Inflammatory macrophage treated with lipopolysaccharide for 1 hour (primary cell): Measurements from ENCODE around the gene ADNP2.
"Not testable (repeated sequence)": the region's sequence is repeated elsewhere in the genome, so short reads cannot be mapped to it uniquely, and the experiment has no call there.

Experiments
- DNase-seq, 2 donors: peaks; one replicate each; pipeline ENCODE4 v3.0.0-alpha.2; 2020 to 2022

ADNP2 gene

GRCh38 chr18:80148326-80149199, 39.5 kb downstream of the ADNP2 start:
- peak; percentile 51 to 57 for DNase-seq

DNA sequence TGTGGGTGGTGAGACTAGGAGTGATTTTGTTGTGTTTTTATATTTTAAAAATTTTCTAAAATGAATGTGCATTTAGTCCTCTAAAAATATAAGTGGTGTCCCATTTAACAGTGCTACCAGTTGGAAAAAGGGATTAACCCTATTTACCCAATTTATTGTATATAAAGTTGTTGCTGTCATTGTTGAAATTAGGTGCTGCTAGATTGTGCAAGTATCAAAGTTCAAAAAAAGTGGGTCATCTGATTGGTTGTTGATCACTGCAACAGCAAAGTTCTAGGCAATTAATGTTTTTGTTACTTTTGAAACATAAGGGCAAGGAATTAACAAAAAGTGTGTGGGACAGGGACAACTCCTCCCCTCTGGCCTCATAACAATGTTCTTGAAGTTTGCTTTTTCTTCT, 40.6 kb downstream of the ADNP2 start:
- no peak for DNase-seq

DNA sequence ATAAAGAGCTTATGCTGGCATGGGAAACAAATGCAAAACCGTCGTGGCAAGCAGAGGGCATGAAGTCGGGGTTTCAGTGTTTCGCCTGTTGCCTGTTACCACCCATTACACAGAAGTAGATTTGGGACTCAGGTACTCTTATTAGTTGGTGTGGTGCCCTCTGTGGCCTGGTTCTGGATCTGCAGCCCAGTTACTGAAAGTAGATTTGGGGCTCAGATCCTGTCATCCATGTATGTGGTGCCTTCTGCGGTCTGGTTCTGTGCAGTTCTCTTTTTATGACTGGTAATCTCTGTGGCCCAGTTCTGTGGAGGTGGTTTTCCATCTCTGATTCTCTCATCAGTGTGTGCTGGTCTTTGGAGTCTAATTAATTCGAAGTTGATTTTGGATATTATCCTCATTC, 45.2 kb downstream of the ADNP2 start:
- peak in 1 of 2 donors; percentile 16 for DNase-seq

DNA sequence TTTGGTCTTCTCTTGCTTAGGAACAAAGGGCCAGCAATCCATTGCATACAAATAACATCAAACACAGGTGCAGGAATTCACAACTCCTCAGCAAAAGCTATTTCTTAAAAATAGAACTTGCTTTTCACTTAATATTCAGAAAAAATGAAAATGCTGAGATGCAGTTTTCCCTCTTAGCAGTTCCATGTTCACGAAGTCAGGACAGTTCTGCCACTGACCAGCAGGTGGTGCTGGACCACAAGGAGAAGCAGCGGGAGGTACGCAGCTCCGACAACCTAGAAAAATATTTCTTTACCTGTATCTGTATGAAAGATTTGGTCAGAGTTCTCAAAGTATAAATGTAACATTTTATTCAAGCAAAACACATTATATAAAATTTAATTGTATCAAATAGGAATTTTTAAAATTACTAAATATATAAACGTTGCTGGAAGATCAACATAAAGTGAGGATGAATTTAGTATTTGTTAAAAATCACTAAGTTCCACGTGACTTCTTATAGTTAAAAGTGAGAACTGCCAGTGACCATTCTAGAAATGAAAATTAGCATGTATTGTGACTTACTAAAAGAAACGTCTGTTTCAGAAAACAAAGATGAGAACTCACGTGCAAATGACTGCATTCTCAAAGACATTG, 48.8 kb downstream of the ADNP2 start:
- peak; percentile 38 to 89 for DNase-seq

GRCh38 chr18:80158365-80158764, 49.3 kb downstream of the ADNP2 start:
- no peak for DNase-seq

DNA sequence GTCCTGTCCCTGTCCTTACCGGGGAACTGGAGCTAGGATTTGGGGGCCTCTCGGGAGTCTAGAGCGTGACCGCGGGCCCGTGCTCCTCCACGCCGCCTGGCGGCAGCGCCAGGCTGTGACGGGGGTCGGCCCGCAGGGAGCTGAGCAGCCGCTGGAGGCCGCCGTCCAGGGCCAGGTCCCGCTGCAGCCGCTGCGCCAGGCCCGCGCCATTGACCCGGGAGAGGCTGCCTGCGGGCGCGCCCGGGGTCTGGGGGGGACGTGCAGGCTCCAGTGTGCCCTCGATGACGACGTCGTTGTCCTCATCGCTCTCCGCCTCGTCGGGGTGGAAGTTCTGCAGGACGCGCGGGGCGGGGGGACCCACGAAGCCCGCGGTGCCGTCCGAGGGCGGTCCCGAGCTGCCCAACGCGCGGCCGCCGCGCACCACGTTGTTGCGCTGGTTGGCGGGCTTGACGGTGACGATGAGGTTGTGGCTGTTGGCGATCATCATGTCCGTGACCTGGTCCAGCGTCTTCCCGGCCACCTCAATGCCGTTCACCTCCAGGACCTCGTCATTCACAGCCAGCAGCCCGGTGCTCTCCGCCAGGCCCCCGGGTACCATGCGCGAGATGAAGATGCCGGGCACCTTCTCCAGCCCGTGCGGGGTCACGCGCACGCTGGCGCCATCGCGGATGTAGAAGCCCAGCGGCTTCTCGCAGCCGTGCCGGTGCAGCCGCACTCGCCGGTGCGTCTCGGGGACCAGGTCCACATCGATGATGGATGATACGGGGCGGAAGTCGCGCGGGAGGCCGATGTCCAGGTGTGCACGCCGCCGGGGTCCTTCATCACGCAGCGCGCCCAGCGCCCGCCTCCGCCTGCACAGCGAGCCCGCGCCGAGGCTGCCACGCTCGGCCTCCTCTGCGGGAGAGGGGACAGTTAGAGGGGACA, 50.9 kb downstream of the ADNP2 start:
- peak; percentile 6 to 14 for DNase-seq

- no peak for DNase-seq
Observed at GRCh38 chr18:80161781-80162417, 52.8 kb downstream of the ADNP2 start.

DNA sequence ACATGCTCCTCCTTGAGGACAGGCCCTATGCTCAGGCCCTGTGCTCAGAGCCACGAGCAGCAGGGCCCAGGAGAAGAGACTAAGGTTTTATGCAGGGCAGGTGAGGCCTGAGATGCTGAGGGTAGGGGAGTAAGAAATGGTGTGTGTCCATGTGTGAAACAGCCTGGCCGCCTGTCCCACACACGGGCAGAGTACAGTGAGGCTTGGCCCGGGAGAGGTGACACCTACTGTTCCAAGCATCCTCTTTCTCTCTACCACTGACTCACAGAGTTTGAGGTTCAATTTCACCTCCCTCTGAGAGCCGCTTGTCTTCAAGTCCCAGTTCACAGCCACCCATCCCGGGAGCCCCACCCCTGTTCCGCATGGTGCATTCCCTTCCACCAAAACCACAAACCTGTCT, 54.1 kb downstream of the ADNP2 start:
- no peak for DNase-seq

DNA sequence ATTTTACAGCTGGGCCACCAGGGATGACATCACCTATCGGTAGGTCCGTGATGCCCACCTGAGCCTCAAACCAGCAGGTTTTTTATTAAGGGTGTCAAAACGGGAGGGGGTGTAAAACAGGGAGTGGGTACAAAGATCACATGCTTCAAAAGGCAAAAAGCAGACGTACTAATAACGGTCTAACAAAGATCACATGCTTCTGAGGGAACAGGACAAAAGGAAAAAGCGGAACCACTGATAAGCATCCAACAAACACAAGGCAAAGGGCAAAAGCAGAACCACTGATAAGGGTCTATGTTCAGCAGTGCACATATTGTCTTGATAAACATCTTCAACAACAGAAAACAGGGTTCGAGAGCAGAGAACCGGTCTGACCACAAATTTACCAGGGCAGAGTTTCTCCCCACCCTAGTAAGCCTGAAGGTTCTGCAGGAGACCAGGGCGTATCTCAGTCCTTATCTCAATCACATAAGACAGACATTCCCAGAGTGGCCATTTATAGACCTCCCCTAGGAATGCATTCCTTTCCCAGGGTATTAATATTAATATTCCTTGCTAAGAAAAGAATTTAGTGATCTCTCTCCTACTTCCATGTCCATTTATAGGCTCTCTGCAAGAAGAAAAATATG, 55.8 kb downstream of the ADNP2 start:
- DNase-seq: not testable (repeated sequence)

- no peak for DNase-seq
Observed at GRCh38 chr18:80166240-80166639, 57.2 kb downstream of the ADNP2 start.

DNA sequence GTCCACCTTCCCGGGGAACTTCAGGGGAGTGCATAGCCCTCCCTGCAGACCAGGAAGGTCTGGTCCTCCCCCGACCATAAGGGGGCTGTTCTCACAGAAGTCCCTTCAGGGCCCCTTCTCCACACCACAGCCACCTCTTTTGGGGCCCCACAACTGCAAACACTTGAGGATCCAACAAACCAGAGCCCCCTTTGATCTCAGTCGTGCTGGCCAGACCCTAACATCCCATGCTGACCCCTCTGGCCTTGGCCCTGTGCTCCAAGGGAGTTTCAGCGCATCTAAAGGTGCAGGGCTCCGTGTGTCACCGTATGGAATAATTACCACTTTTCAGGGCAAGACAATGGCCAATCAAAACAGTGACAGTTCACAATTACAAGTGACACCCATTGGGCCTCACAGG, 57.7 kb downstream of the ADNP2 start:
- DNase-seq: no peak

GRCh38 chr18:80167331-80167730, 58.3 kb downstream of the ADNP2 start:
- no peak for DNase-seq

DNA sequence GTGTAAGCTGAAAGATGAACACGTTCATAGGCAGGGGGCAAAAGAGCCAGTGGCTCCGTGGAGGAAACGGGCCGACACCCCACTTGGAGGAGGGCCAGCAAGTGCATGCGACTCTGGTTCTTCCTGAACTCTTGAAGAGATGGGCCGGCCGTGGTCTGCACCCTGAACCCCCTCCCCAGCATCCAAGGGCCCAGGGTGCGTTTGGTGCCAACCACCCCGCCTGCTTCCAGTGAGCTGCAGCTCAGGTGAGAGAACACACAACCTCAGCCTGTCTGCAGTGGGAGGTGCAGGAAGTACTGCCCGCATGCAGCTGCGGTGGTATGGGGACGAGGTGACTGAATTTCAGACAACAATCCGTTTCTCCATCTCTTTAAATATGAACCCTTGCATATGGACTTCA, 58.9 kb downstream of the ADNP2 start:
- DNase-seq: no peak

DNA sequence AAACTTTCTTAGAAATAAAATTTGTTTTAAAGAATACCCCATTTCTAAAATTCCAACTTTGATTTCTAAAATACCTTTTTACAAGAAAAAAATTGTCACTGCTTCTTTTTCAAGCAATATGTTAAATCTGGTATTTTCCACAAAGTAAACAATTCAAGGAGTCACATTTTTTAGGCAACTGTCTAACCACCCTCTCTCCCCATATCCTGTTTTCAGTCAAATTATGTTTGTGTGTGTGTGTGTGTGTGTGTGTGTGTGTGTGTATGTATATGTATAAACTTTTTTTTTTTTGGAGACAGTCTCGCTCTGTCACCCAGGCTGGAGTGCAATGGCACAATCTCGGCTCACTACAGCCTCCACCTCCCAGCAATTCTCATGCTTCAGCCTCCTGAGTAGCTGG, 59.3 kb downstream of the ADNP2 start:
- no peak for DNase-seq

- DNase-seq: no peak
Observed at GRCh38 chr18:80168982-80169381, 59.9 kb downstream of the ADNP2 start.

DNA sequence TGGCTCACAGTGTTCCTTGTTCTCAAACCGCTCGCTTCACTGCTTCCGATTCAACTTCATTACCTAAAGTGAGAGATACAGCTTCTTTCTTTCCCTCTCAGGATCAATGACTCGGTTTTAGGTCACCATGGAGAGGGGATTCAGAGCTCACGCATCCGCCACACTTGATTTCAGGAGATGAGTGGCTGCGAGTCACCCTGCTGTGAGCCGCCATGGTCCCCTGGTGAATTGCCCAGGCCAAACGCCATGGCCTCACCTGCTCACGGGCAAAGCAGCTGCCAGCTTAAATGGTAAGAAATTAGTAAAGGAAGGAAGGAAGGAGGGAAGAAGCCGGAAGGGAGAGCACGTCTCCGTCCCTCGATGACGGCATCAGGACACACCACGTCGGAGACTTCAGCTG, 60.5 kb downstream of the ADNP2 start:
- DNase-seq: no peak

DNA sequence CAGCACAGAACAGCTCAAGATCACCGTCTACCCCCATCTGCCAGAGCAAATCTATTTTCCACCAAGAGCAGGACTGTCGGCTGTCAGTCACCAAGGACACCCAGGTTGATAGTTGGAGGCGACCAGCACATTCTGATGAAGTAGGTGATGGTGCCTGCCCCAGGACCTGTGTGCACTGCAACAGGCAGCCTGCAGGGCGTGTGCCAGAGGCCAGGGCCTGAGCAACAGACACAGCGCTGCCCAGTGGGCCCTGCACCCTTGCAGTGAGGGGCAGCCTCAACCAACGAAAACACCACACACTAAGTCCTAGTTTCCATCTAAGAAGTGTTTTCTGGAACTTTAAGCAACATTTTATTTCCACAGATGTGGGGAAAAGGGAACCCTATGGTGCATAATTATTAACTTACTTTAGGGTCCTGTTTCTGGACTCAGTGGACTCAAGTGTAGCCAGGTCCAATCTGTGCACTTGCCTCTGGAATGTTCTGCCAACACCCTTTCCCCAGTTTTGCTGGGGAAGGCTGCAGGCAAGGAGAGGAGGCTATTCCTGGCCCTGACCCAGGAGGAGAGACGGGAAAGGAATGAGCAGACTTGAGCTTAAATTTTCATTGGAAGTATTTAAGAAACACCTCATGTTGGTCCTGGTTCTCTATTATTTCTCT, 61.5 kb downstream of the ADNP2 start:
- DNase-seq: no peak

GRCh38 chr18:80171054-80171872, 62.2 kb downstream of the ADNP2 start:
- DNase-seq: peak in 1 of 2 donors; percentile 59

DNA sequence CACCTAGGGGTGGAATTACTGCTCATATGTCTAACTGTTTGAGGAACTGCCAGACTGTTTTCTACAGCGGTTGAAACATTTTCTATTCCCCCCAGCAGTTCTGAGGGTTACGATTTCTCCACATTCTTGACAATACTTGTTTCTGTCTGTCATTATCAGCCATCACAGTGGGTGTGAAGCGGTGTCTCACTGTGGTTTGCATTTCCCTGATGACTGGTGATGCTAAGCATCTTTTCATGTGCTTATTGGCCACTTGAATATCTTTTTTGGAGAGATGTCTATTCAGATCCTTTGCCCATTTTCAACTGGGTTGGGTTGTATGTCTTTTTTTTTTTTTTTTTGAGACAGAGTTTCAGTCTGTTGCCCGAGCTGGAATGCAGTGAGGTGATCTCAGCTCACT, 63.0 kb downstream of the ADNP2 start:
- no peak for DNase-seq

- no peak for DNase-seq
Observed at GRCh38 chr18:80173060-80173459, 64.0 kb downstream of the ADNP2 start.
